Heart left ventricle (tissue), 16 donors: ENCODE data around the gene FLVCR1. TPM values are rescaled to one million over a fixed set of nuclear protein-coding genes. Genes with fewer than 3 reads are reported as not detected.

Source experiments
- ATAC-seq, 4 donors: fragments of 200-7000 bp; cut with Tn5 transposase; one replicate each; pipeline ENCODE4 v1.9.1; 2020 to 2022; ENCODE audit warnings: moderate library complexity in 4 of 4, mild to moderate bottlenecking in 3 of 4, moderate number of reproducible peaks in 1 of 4
- DNase-seq, 5 donors: peaks; one replicate each; pipeline ENCODE4 v3.0.0-alpha.2; 2020
- H3K27ac ChIP-seq, 12 donors: fragments of 200-600 bp; sonication (generic) in 4 of 12; one replicate each; pipeline versions ENCODE4 v1.5.0 to v1.8.0; 2016 to 2022; ENCODE audit warnings: mild to moderate bottlenecking in 2 of 12
- H3K27me3 ChIP-seq, 9 donors: fragments of 200-600 bp; sonication (generic) in 2 of 9; one replicate each; pipeline versions ENCODE4 v1.5.1 to v1.8.0; 2016 to 2022; ENCODE audit warnings: mild to moderate bottlenecking in 3 of 9
- H3K36me3 ChIP-seq, 9 donors: fragments of 200-600 bp; sonication (generic) in 2 of 9; one replicate each; pipeline versions ENCODE4 v1.5.0 to v1.8.0; 2018 to 2022; ENCODE audit warnings: mild to moderate bottlenecking in 2 of 9
- H3K4me1 ChIP-seq, 12 donors: fragments of 200-600 bp; sonication (generic) in 4 of 12; one replicate each; pipeline versions ENCODE4 v1.5.0 to v1.8.0; 2016 to 2022; ENCODE audit warnings: mild to moderate bottlenecking in 3 of 12
- H3K4me3 ChIP-seq, 12 donors: fragments of 200-600 bp; sonication (generic) in 4 of 12; one replicate each; pipeline versions ENCODE4 v1.5.0 to v1.8.0; 2017 to 2022; ENCODE audit warnings: mild to moderate bottlenecking in 9 of 12, moderate library complexity in 4 of 12
- H3K9me3 ChIP-seq, 12 donors: fragments of 200-600 bp; sonication (generic) in 4 of 12; one replicate each; pipeline versions ENCODE4 v1.5.0 to v1.8.0; 2016 to 2022; ENCODE audit warnings: mild to moderate bottlenecking in 1 of 12
- CTCF ChIP-seq, 12 donors: fragments of 200-600 bp; sonication (generic) in 4 of 12; IDR thresholded peaks; one replicate each; pipeline versions ENCODE4 v1.5.0 to v1.8.0; 2018 to 2022; ENCODE audit warnings: antibody characterized with exemption in 12 of 12, mild to moderate bottlenecking in 5 of 12
- POLR2A ChIP-seq, 2 donors: fragments of 450-650 bp; IDR thresholded peaks; one replicate each; pipeline ENCODE4 v1.6.1; 2017; ENCODE audit warnings: antibody characterized with exemption in 2 of 2, mild to moderate bottlenecking in 2 of 2, moderate library complexity in 2 of 2
- WGBS, 4 donors: extraction: QIAGEN DNeasy Blood & Tissue Kit in 2 of 4; methylation state at CpG; one replicate each; pipeline versions ENCODE4 v1.1.5 to v1.1.7; 2013 to 2018; 5-methylcytosine and 5-hydroxymethylcytosine counted together
- intact Hi-C, 10 donors: fragments of 100-400 bp; cut with DNase I; formaldehyde crosslinking; loops; one replicate each; pipeline versions ENCODE4 v1.11.1 to v1.14.2; 2022
- polyA plus RNA-seq, 2 donors: library from polyadenylated mRNA; stranded (reverse); fragments of 200-250 nt; gene quantifications; one replicate each; pipeline ENCODE4 v1.2.3, GENCODE V29; 2013
- total RNA-seq, 9 donors: library from RNA; depleted of rRNA in 2 of 9; stranded (reverse); fragments of >200 nt in 2 of 9; fragmentation: NEBNext Ultra II Directional in 3 of 9; extraction: Animal tissue kit (Norgen Biotek cat#: 25700) in 3 of 9; gene quantifications; one replicate each; pipeline versions ENCODE4 v1.1.0 to v1.2.4, GENCODE V29; 2016 to 2023
- donor health status: ischemic (EF 13 %, LVEDD 7.1; RV severe dilation, severe dysfunction).
- donor health status: healthy with polysubstance abuse.
- donor health status: DM: no; HTN: yes; CAD: no.
- donor health status: DM: no; HTN: no; CAD: no.
- donor health status: ischemic (EF 25% LVEDD 6.9; RV normal size, moderate dysfunction).
- donor health status: ischemic (EF 25% LVEDD 5.7; RV mildly dilated, moderate dysfunction).
- donor health status: healthy.
- donor health status: DM: yes; HTN: yes; CAD: no.
- donor health status: ischemic (EF 35%, LVEDD 5.7; RV mildly dilated, moderate dysfunction).
- donor health status: nonischemic (EF 11% LVEDD 7.7; RV severe dilation, severe dysfunction).
- donor health status: DM: yes; HTN: yes; CAD: no.
- donor health status: PGD.
- donor health status: ischemic (EF 29% LVEDD 5.4; RV normal size, mild dysfunction).
- donor health status: nonischemic (EF 23%, LVEDD 6.1; RV moderate dilation, normal function).

Gene FLVCR1
- total and polyA plus RNA-seq, 11 donors, result 0.44 to 3.0 (median 2.4) TPM

GRCh38 chr1:212856755-212857154 is 1.3 kb upstream of the FLVCR1 start:
- Histone ChIP-seq H3K9me3 (no peaks in the 10 kb centered on the region), H3K4me3 (peak overlapping the region in 3 of 12 donors; percentile 76 to 91 (median 84)), H3K27ac (no peak overlapping the region), H3K36me3 (no peaks in the 10 kb centered on the region), H3K4me1 (peaks cover 0 to 38% (median 25%) of the 10 kb centered on the region in 12 donors), H3K27me3 (no peaks in the 10 kb centered on the region)
- 91 to 95% (median 92%) methylated on average over 16 of the region's 16 CpGs for WGBS, 4 donors
- intact Hi-C loops, result loop anchor here in 1 of 10 donors (5.0 kb wide), 1 partner anchor 64 kb away; the partner anchor contains the start of genes NSL1 and TATDN3
- TF ChIP-seq POLR2A (IDR thresholded peaks at IDR 0.05), result no peak
- TF ChIP-seq CTCF (IDR thresholded peaks at IDR 0.05), result no peak
- DNase-seq, result no peak
- ATAC-seq, result no peak

GRCh38 chr1:212858461-212859265 is 588 bp downstream of the FLVCR1 start:
- Histone ChIP-seq H3K4me3 (peak overlapping the region; percentile 69 to 99 (median 95)), H3K27ac (peak overlapping the region; percentile 17 to 91 (median 84)), H3K4me1 (peaks cover 0 to 48% (median 25%) of the 10 kb centered on the region in 12 donors), H3K36me3 (peaks cover 0 to 2% (median 0%) of the 10 kb centered on the region in 9 donors), H3K27me3 (no peaks in the 10 kb centered on the region), H3K9me3 (no peaks in the 10 kb centered on the region)
- ATAC-seq (peak in 3 of 4 donors; percentile 26 to 45 (median 40)), DNase-seq (peak in 4 of 5 donors; percentile 8 to 35 (median 28))
- TF ChIP-seq CTCF (IDR thresholded peaks at IDR 0.05), result no peak
- TF ChIP-seq POLR2A (IDR thresholded peaks at IDR 0.05), result no peak
- intact Hi-C loops, result loop anchor here in 2 of 10 donors (1.0 to 5.0 kb wide), 2 partner anchors 66 to 67 kb away; partner anchors contain the start of genes NSL1 (in 2 of the 2) and TATDN3 (in 2 of the 2)
- WGBS, 4 donors, result 3 to 8% (median 6%) methylated on average over 33 to 54 of the region's 54 CpGs

DNA sequence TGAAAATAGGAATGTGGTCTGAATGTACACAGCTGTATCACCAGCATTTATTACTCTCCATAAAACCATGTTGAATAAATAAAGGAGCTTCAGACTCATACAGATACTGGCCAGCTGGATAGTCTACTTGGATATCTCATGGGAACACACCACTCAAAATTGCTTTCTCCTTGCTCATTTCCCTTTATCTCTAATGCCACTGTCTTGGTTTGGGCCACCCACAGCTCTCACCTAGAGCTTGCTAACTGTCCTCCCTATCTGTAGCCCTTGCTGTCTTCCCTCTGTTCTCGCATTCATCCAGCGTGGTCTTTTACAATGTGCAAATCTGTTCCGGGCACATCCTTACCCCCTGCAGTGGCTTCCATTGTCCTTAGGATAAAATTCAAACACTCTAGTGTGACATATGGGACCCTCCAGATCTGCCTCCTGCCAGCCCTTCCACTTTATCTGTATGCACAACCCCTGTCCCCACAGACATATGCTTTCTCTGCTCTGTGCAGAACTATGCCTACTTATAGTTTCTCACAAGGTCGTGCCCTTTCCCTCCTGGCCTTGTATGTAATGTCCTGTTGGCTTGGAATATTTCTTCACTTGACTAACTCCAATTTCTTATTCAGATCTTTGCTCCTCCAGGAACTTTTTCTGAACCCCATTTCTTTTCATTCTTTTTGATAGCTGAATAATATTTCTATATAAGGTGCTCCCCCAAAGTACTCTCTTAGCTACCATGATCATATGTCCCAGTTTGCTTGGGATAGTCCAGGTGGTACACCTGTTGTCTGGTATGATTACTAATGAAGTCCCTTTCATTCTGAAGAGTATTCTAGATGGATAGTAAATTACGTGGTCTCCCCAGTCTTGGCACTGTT is 2.9 kb downstream of the FLVCR1 start:
- Histone ChIP-seq H3K4me3 (no peak overlapping the region), H3K36me3 (peaks cover 0 to 14% (median 0%) of the 10 kb centered on the region in 9 donors), H3K4me1 (peaks cover 0 to 48% (median 25%) of the 10 kb centered on the region in 12 donors), H3K27me3 (no peaks in the 10 kb centered on the region), H3K27ac (no peak overlapping the region), H3K9me3 (no peaks in the 10 kb centered on the region)
- intact Hi-C loops, result no loop called here
- TF ChIP-seq CTCF (IDR thresholded peaks at IDR 0.05), result no peak
- no peak for TF ChIP-seq POLR2A (IDR thresholded peaks at IDR 0.05)
- 71 to 81% (median 72%) methylated on average over 5 of the region's 5 CpGs for WGBS, 4 donors
- ATAC-seq (no peak), DNase-seq (no peak)
